HL-60 (cell line): Measurements from ENCODE around the gene ETV3L.

ENCODE experiments used
- CTCF ChIP-seq: IDR thresholded peaks from one replicate; pipeline ENCODE4 v1.5.1; 2011; ENCODE audit warnings: low read length, control low read depth, inconsistent platforms; ENCODE audit not compliant: insufficient read depth
- GABPA ChIP-seq: IDR thresholded peaks from 2 replicates; pipeline ENCODE4 v1.6.1; 2012; ENCODE audit warnings: low read depth
- POLR2AphosphoS5 ChIP-seq: IDR thresholded peaks from 2 replicates; pipeline ENCODE4 v1.6.1; 2012; ENCODE audit warnings: low read depth
- SPI1 ChIP-seq: IDR thresholded peaks from 2 replicates; pipeline ENCODE4 v1.6.1; 2012; ENCODE audit warnings: low read depth, mild to moderate bottlenecking, borderline replicate concordance
- TF ChIP-seq, protein P1 (sequence below): IDR thresholded peaks from 2 replicates; pipeline ENCODE4 v1.6.1; 2012; ENCODE audit warnings: low read depth; ENCODE audit not compliant: insufficient replicate concordance

DNA sequence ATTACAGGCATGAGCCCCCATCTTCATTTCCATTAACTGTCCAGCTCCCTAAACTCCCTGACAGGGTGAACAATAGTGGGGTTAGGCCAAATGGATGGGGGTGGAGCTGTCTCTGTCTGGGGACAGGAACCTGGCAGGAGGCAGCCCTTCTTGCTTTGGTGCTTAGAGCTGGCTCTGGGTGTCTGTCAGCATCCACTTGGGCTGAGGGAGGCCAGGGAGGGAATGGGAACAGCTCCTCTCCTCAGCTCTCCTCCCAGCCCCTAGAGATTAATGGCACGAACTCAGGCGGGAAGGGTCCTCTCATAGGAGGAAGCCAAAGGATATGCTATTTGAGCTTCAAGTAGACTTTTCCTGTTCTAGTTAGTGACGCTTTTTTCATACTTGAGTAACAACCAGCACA lies 11.1 kb upstream of the ETV3L start:
- TF ChIP-seq CTCF (no peak), GABPA (no peak), POLR2AphosphoS5 (no peak), SPI1 (no peak)
- TF ChIP-seq, protein P1, sequence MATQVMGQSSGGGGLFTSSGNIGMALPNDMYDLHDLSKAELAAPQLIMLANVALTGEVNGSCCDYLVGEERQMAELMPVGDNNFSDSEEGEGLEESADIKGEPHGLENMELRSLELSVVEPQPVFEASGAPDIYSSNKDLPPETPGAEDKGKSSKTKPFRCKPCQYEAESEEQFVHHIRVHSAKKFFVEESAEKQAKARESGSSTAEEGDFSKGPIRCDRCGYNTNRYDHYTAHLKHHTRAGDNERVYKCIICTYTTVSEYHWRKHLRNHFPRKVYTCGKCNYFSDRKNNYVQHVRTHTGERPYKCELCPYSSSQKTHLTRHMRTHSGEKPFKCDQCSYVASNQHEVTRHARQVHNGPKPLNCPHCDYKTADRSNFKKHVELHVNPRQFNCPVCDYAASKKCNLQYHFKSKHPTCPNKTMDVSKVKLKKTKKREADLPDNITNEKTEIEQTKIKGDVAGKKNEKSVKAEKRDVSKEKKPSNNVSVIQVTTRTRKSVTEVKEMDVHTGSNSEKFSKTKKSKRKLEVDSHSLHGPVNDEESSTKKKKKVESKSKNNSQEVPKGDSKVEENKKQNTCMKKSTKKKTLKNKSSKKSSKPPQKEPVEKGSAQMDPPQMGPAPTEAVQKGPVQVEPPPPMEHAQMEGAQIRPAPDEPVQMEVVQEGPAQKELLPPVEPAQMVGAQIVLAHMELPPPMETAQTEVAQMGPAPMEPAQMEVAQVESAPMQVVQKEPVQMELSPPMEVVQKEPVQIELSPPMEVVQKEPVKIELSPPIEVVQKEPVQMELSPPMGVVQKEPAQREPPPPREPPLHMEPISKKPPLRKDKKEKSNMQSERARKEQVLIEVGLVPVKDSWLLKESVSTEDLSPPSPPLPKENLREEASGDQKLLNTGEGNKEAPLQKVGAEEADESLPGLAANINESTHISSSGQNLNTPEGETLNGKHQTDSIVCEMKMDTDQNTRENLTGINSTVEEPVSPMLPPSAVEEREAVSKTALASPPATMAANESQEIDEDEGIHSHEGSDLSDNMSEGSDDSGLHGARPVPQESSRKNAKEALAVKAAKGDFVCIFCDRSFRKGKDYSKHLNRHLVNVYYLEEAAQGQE, result no peak
